Fibroblast of the aortic adventitia (primary cell): ENCODE measurements around the gene OR9Q1. TPM values are rescaled to one million over a fixed set of nuclear protein-coding genes. Genes with fewer than 3 reads are reported as not detected.
A peak's percentile ranks its signal among the peaks of the same experiment; 100 is the strongest.

Experiments used
- DNase-seq: peaks from one replicate; pipeline ENCODE4 v3.0.0-alpha.2; 2010; ENCODE audit warnings: low read depth
- H3K4me3 ChIP-seq: 2 replicates; pipeline ENCODE4 v1.5.1; 2011; ENCODE audit warnings: low read depth, mild to moderate bottlenecking, control low read depth, low read length, moderate library complexity
- total RNA-seq: library from RNA; depleted of rRNA; stranded (reverse); fragments of >200 nt; gene quantifications from 2 replicates; pipeline ENCODE4 v1.2.3, GENCODE V29; 2012; ENCODE audit warnings: low replicate concordance
- TF ChIP-seq, protein P1 (sequence below): IDR thresholded peaks from 2 replicates; pipeline ENCODE4 v1.5.1; 2011; ENCODE audit warnings: mild to moderate bottlenecking, low read length, control low read depth, inconsistent platforms; ENCODE audit not compliant: insufficient read depth

Gene OR9Q1
- total RNA-seq, 1 donor, result not detected

DNA sequence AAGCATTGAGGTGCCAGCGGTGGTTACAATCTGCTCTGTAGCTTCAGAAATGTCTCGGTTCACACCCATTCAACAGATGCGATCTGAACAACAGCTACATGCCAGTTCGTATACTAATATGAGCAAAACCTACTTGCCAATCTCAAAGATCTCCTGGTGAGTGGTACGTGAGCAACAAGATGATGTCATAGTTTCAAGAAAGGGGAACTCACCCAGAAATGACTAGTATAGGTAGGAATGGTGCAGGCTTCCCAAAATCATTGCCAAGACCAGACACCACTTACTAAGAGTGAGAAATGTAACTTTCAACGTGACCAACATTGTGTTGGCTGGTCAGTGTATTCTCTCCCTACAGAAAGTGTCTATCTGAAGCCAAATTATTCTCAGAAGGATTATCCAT, 38.1 kb downstream of the OR9Q1 start:
- TF ChIP-seq, protein P1, sequence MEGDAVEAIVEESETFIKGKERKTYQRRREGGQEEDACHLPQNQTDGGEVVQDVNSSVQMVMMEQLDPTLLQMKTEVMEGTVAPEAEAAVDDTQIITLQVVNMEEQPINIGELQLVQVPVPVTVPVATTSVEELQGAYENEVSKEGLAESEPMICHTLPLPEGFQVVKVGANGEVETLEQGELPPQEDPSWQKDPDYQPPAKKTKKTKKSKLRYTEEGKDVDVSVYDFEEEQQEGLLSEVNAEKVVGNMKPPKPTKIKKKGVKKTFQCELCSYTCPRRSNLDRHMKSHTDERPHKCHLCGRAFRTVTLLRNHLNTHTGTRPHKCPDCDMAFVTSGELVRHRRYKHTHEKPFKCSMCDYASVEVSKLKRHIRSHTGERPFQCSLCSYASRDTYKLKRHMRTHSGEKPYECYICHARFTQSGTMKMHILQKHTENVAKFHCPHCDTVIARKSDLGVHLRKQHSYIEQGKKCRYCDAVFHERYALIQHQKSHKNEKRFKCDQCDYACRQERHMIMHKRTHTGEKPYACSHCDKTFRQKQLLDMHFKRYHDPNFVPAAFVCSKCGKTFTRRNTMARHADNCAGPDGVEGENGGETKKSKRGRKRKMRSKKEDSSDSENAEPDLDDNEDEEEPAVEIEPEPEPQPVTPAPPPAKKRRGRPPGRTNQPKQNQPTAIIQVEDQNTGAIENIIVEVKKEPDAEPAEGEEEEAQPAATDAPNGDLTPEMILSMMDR, result no peak
- DNase-seq, result peak; percentile 84

GRCh38 chr11:58067685-58068084, 44.0 kb downstream of the OR9Q1 start:
- no peak for DNase-seq

More for the DNA sequence above, 38.1 kb downstream of the OR9Q1 start:
- H3K4me3 ChIP-seq, result no peak overlapping the region

GRCh38 chr11:58068655-58069054, 45.0 kb downstream of the OR9Q1 start:
- TF ChIP-seq, protein P1, result no peak
- no peak for DNase-seq
- no peak overlapping the region for H3K4me3 ChIP-seq

More at GRCh38 chr11:58067685-58068084, 44.0 kb downstream of the OR9Q1 start:
- TF ChIP-seq, protein P1, result no peak
- no peak overlapping the region for H3K4me3 ChIP-seq

DNA sequence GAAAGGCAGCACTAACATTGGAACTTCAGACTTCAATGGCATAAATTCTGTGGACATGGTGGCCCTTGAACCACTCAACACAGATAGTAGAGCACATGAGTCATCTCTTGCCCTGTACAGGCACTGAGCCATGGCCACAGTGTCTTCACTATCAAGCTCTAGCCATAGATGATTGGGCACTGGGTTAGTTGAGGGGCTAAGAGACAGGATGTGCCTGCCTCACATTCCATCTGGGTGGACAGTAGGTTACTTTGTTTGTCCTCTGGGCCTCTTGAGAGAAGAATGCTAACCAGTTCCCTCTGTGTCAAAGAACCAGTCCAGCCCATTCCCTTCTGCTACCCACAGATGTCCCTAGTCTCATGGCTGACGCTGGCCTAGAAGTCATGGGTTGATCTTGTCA, 46.9 kb downstream of the OR9Q1 start:
- H3K4me3 ChIP-seq, result no peak overlapping the region
- TF ChIP-seq, protein P1, result no peak
- DNase-seq, result no peak

DNA sequence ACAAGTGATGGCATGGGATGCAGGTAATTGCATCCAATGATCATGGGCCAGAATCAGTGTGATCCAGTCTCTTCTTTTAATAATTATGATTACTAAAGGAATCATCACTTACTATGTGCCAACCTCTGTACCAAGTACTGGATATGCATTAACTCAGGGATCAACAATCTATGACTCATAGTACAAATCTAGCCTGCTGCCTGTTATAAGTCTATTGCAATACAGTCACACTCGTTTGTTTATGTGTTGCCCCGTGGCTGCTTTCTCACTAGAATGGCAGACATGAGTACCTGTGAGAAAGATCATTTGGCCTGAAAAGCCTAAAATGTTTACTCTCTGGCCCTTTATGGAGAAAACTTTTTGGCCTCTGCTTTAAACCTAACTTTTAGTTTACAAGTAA, 52.1 kb downstream of the OR9Q1 start:
- DNase-seq, result no peak
- TF ChIP-seq, protein P1, result no peak
- H3K4me3 ChIP-seq, result no peak overlapping the region

DNA sequence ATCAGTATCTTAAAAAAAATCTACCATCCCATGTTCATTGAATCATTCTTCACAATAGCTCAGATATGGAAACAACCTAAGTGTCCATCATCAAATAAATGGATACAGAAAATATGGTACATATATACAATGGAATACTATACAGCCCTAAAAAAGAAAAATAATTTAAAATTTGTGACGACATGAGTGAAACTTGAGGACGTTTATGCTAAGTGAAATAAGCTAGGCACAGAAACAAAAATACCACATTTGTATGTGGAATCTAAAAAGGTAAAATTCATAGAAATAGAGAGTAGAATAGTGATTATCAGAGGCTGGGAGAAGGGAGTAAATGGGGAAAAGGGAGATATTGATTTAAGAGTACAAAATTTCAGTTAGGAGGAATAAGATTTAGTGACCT, 62.8 kb downstream of the OR9Q1 start:
- H3K4me3 ChIP-seq, result no peak overlapping the region
- no peak for DNase-seq
- TF ChIP-seq, protein P1, result no peak

DNA sequence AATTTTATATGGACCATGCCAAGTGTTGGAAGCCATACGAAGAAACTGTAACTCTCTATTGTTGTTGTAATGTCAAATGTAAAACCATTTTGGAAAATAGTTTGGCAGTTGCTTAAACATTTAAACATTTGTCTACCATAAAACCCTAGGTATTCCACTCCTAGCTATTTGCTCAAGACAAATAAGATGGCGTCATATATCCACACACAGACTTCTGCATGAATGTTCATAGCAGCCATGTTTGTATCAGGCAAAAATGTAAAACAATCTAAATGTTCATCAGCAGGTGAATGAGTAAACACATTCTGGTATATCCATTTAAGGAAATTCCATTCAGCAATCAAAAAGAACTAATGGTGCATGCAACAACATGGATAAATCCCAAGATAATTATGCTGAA, 73.8 kb downstream of the OR9Q1 start:
- no peak for DNase-seq
- TF ChIP-seq, protein P1, result no peak

More for the DNA sequence above, 73.8 kb downstream of the OR9Q1 start:
- H3K4me3 ChIP-seq, result no peak overlapping the region
